SK-N-SH (cell line): Measurements from ENCODE around the gene LDAH.

Source experiments
- CHD2 ChIP-seq: fragments of 150-350 bp; IDR thresholded peaks from 2 replicates; pipeline ENCODE4 v1.6.1; 2018; ENCODE audit warnings: low read length; ENCODE audit not compliant: partially characterized antibody
- CTCF ChIP-seq: fragments of 200-600 bp; sonication (generic); IDR thresholded peaks from 2 replicates; pipeline ENCODE4 v1.6.1; 2017; ENCODE audit warnings: antibody characterized with exemption, mild to moderate bottlenecking, moderate library complexity
- EP300 ChIP-seq, 2 experiments: IDR thresholded peaks; 2 replicates each; pipeline versions ENCODE4 v1.4.0 to v1.6.1; 2012; ENCODE audit warnings: borderline replicate concordance in 1 of 2, low read depth in 1 of 2, low read length in 1 of 2
- FOXM1 ChIP-seq: IDR thresholded peaks from 2 replicates; pipeline ENCODE4 v1.4.0; 2012; ENCODE audit warnings: low read depth, mild to moderate bottlenecking
- JUND ChIP-seq: IDR thresholded peaks from 2 replicates; pipeline ENCODE4 v1.4.0; 2012
- PBX3 ChIP-seq: IDR thresholded peaks from 2 replicates; pipeline ENCODE4; 2012
- POLR2AphosphoS5 ChIP-seq: IDR thresholded peaks from 2 replicates; pipeline ENCODE4 v1.6.1; 2012; ENCODE audit warnings: low read depth, low read length
- SIN3A ChIP-seq: IDR thresholded peaks from 2 replicates; pipeline ENCODE4 v1.6.1; 2012; ENCODE audit warnings: low read depth, mild to moderate bottlenecking, low read length, moderate library complexity, borderline replicate concordance
- SMC3 ChIP-seq: IDR thresholded peaks from 2 replicates; pipeline ENCODE4 v1.6.1; 2012; ENCODE audit warnings: low read depth, low read length, improper control_type of control experiment
- YY1 ChIP-seq: IDR thresholded peaks from 2 replicates; pipeline ENCODE4 v1.4.0; 2012; ENCODE audit warnings: low read depth, mild to moderate bottlenecking
- TF ChIP-seq, protein P1 (sequence below): IDR thresholded peaks from 2 replicates; pipeline ENCODE4 v1.6.1; 2012; ENCODE audit warnings: mild to moderate bottlenecking, low read depth, low read length, moderate library complexity

DNA sequence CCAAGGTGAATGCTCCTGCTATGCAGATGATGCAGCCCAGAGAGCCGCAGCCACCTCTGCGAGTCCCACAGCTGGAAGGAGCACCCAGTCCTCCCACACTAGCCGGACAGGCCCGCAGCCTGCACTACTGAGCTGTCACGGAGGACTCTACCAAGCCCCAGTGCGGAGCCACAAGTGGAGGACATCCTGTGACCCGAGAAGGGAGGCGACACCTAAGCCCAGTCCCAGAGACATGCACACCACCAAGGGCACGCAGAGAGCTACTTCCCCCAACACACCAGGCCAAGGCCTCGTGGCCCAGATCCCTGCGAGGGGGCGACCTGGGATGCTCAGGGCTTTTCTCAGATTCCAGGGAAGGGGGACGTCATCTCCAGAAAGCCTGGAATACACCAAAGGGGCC is 184.9 kb downstream of the LDAH start:
- TF ChIP-seq SIN3A (no peak), FOXM1 (no peak), CHD2 (no peak), CTCF (no peak), YY1 (no peak), EP300 (IDR thresholded peaks at IDR 0.05; ENCODE audit: borderline replicate concordance in 1 of 2, low read depth in 1 of 2, low read length in 1 of 2) (no peak), SMC3 (no peak), PBX3 (no peak), JUND (no peak), POLR2AphosphoS5 (no peak)
- TF ChIP-seq, protein P1, sequence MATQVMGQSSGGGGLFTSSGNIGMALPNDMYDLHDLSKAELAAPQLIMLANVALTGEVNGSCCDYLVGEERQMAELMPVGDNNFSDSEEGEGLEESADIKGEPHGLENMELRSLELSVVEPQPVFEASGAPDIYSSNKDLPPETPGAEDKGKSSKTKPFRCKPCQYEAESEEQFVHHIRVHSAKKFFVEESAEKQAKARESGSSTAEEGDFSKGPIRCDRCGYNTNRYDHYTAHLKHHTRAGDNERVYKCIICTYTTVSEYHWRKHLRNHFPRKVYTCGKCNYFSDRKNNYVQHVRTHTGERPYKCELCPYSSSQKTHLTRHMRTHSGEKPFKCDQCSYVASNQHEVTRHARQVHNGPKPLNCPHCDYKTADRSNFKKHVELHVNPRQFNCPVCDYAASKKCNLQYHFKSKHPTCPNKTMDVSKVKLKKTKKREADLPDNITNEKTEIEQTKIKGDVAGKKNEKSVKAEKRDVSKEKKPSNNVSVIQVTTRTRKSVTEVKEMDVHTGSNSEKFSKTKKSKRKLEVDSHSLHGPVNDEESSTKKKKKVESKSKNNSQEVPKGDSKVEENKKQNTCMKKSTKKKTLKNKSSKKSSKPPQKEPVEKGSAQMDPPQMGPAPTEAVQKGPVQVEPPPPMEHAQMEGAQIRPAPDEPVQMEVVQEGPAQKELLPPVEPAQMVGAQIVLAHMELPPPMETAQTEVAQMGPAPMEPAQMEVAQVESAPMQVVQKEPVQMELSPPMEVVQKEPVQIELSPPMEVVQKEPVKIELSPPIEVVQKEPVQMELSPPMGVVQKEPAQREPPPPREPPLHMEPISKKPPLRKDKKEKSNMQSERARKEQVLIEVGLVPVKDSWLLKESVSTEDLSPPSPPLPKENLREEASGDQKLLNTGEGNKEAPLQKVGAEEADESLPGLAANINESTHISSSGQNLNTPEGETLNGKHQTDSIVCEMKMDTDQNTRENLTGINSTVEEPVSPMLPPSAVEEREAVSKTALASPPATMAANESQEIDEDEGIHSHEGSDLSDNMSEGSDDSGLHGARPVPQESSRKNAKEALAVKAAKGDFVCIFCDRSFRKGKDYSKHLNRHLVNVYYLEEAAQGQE, result no peak
